Rectal smooth muscle tissue (tissue), 1 donor: ENCODE measurements around the gene NDUFS1.
"Not testable (repeated sequence)": the region's sequence is repeated elsewhere in the genome, so short reads cannot be mapped to it uniquely, and the experiment has no call there.

Experiments
- H3K27ac ChIP-seq: one replicate; pipeline ENCODE4 v1.7.0; 2013; ENCODE audit warnings: low read depth, low read length, inconsistent platforms
- H3K27me3 ChIP-seq: one replicate; pipeline ENCODE4 v1.7.0; 2013; ENCODE audit warnings: low read length; ENCODE audit not compliant: control insufficient read depth, insufficient read depth
- H3K36me3 ChIP-seq: one replicate; pipeline ENCODE4 v1.7.0; 2013; ENCODE audit warnings: low read length; ENCODE audit not compliant: control insufficient read depth, insufficient read depth
- H3K4me1 ChIP-seq: one replicate; pipeline ENCODE4 v1.7.0; 2013; ENCODE audit warnings: low read length; ENCODE audit not compliant: control insufficient read depth, insufficient read depth
- H3K4me3 ChIP-seq: one replicate; pipeline ENCODE4 v1.7.0; 2013; ENCODE audit warnings: low read length
- H3K9ac ChIP-seq: one replicate; pipeline ENCODE4 v1.7.0; 2013; ENCODE audit warnings: low read length

NDUFS1 gene

DNA sequence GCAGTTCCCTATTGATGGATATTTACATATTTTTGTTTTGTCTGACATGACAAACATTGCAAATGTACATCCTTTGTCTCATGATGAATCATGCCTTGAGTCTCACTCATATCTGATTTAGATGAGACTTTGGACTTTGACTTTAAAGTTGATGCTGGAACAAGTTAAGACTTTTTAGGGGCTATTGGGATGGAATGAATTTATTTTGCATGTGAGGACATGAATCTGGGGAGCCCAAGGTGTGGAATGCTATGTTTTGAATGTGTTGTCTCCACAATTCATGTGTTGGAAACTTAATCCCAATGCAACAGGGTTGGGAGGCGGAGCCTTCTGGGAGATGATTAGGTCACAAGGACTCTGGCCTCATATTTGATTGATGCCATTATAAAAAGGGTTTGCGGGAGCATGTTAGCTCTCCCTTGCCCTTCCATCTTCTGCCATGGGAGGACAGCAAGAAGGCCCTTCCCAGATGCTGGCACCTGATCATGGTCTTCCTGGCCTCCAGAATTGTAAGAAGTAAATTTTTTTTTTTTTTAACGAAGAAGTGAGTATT is 44.1 kb downstream of the NDUFS1 start:
- no peak overlapping the region for H3K4me3 ChIP-seq
- no peaks in the 10 kb centered on the region for H3K27me3 ChIP-seq
- H3K4me1 ChIP-seq: no peaks in the 10 kb centered on the region
- peaks cover 2% of the 10 kb centered on the region for H3K36me3 ChIP-seq
- no peak overlapping the region for H3K9ac ChIP-seq
- no peak overlapping the region for H3K27ac ChIP-seq

DNA sequence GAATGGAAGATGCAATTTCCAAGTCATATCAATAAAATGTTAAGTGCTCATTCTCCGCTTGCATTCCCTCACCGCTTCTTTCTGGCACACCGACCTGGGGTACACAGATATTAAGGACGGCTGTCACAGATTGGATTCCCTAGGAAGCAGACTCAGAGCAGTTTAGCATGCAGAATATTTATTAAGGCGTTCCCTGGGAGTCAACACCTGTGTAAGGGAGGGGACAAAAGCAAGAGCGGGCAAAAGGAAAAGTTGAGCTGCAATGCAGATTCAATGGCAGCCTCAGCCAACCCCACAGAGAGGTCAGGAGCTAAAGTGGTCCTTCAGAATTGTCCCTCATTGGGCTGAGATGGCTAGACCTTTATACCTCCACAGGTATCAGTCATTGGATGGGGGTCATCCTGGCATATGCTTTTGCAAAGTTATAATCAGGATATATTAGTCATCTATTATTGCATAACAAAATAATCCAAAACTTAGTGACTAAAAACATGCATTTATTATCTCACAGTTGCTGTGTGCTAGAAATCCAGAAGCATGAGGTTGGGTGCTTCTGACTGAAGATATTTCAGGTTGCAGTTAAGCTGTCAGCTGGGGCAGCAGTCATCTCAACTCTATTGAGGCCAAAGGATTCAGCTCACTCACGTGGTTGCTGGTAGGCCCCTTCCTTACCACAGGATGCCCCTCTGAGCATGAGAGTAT is 46.2 kb downstream of the NDUFS1 start:
- H3K4me1 ChIP-seq: no peaks in the 10 kb centered on the region
- H3K27ac ChIP-seq: no peak overlapping the region
- H3K4me3 ChIP-seq: no peak overlapping the region
- H3K27me3 ChIP-seq: no peaks in the 10 kb centered on the region
- H3K36me3 ChIP-seq: no peaks in the 10 kb centered on the region
- H3K9ac ChIP-seq: no peak overlapping the region

DNA sequence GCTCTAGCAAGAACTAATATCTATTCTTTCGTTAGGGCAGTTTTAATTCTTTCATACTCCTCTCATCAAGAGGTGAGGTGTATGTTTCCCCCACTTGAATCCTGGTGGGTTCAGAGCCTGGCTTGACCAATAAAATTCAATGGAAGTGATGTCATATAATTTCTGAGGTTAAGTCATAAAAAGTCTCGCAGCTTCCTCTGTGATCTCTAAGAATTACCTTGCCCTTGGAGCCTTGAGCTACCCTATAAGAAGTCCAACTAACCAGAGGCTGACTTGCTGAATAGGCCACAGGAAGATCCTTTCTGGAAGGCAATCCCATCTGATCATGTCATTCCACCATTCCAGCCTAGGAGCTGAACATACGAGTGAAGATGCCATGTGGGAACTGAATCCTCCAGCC is 47.1 kb downstream of the NDUFS1 start:
- Histone ChIP-seq H3K9ac (no peak overlapping the region), H3K27me3 (no peaks in the 10 kb centered on the region), H3K4me1 (no peaks in the 10 kb centered on the region)

DNA sequence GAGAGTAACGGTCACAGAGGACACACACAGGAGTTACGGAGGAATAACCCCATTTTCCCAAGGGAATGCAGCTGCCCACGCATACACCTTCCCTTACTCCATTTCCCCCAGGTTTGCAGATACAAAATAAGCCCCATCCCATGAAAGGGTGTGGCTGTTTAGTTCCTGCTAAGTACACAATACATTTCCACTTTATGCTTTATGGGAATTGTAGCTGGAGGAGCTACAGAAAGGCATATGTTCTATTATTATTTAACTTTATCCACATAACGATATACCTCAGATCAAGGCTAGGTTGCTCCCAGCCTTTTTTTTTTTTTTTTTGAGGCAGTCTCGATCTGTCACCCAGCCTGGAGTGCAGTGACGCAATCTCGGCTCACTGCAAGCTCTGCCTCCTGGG is 50.5 kb downstream of the NDUFS1 start:
- Histone ChIP-seq H3K4me1 (no peaks in the 10 kb centered on the region), H3K4me3 (no peak overlapping the region), H3K36me3 (no peaks in the 10 kb centered on the region), H3K27me3 (no peaks in the 10 kb centered on the region), H3K27ac (no peak overlapping the region), H3K9ac (no peak overlapping the region)

More for the DNA sequence above, 47.1 kb downstream of the NDUFS1 start:
- H3K4me3 ChIP-seq: no peak overlapping the region
- no peaks in the 10 kb centered on the region for H3K36me3 ChIP-seq
- no peak overlapping the region for H3K27ac ChIP-seq

DNA sequence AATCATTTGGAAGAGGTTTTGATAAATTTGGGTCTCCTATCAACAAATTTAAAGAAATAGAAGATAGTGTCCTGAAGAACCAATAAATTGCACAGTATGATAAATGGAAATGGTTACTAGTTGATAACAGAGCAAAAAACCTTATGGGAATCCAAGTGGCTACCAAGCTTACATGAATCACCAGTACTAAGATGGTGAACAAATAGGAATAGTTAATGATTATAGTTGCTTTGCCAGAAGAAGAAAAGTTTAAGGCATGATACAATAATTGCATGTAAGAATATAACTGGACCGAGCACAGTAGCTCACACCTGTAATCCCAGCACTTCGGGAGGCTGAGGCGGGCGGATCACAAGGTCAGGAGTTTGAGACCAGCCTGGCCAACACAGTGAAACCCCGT is 53.7 kb downstream of the NDUFS1 start:
- H3K9ac ChIP-seq: no peak overlapping the region
- no peaks in the 10 kb centered on the region for H3K27me3 ChIP-seq
- H3K4me1 ChIP-seq: no peaks in the 10 kb centered on the region
- H3K36me3 ChIP-seq: no peaks in the 10 kb centered on the region
- H3K4me3 ChIP-seq: no peak overlapping the region
- H3K27ac ChIP-seq: no peak overlapping the region

DNA sequence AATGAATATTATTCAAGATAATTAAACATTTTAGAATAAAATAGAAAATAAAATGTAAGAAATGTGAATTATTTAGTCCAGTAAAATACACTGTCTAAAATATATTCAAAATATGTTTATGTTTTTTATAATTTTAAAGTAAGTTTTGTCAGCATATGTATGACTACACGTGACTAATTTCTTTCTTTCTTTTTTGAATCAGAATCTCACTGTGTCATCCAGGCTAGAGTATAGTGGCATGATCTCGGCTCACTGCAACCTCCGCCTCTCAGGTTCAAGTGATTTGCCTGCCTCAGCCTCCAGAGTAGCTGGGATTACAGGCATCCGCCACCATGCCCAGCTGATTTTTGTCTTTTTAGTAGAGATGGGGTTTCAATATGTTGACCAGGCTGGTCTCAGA is 54.2 kb downstream of the NDUFS1 start:
- Histone ChIP-seq H3K4me3 (no peak overlapping the region), H3K27me3 (no peaks in the 10 kb centered on the region), H3K9ac (no peak overlapping the region), H3K36me3 (no peaks in the 10 kb centered on the region), H3K4me1 (no peaks in the 10 kb centered on the region), H3K27ac (no peak overlapping the region)

DNA sequence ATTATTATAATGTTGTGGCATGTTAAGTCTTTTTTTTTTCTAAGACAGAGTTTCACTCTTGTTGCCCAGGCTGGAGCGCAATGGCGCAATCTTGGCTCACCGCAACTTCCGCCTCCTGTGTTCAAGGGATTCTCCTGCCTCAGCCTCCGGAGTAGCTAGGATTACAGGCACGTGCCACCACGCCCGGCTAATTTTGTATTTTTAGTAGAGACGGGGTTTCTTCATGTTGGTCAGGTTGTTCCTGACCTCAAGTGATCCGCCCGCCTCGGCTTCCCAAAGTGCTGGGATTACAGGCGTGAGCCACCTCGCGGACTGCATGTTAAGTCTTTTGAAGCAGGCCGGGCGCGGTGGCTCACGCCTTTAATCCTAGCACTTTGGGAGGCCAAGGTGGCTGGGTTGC is 60.4 kb downstream of the NDUFS1 start:
- not testable (repeated sequence) for H3K27ac ChIP-seq, H3K9ac ChIP-seq, H3K4me1 ChIP-seq, H3K36me3 ChIP-seq, H3K27me3 ChIP-seq, H3K4me3 ChIP-seq

DNA sequence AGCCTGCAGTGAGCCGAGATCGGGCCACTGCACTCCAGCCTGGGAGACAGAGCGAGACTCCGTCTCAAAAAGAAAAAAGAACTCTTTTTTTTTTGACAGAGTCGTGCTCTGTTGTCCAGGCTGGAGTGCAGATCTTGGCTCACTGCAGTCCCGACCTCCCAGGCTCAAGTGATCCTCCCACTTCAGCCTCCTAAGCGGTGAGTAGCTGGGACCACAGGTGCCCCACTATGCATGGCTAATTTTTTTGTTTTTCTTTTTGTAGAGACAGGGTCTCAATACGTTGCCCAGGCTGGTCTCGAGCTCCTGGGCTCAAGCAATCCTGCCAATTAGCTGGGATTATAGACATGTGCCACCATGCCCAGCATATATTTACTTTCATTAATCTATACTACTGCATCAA is 60.8 kb downstream of the NDUFS1 start:
- Histone ChIP-seq H3K9ac (no peak overlapping the region), H3K27ac (no peak overlapping the region), H3K4me3 (no peak overlapping the region), H3K4me1 (no peaks in the 10 kb centered on the region), H3K27me3 (no peaks in the 10 kb centered on the region), H3K36me3 (no peaks in the 10 kb centered on the region)

DNA sequence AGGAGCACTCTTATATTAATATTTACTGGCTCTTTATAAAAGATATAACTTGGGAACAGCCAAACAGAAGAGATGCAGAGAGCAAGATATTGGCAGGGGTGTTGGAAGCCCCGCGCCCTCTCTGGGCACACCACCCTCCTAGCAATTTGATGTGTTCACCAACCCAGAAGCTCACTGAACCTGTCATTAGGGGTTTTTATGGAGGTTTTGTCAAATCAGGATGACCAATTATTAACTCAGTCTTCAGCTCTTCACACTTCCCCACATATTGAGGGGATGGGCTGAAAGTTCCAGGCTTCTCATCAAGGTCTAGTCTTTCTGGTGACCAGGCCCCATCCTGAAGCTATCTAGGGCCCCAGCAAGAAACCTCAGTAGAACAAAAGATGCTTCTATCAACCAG is 62.4 kb downstream of the NDUFS1 start:
- Histone ChIP-seq H3K4me1 (no peaks in the 10 kb centered on the region), H3K9ac (no peak overlapping the region), H3K27me3 (no peaks in the 10 kb centered on the region), H3K4me3 (no peak overlapping the region), H3K27ac (no peak overlapping the region), H3K36me3 (no peaks in the 10 kb centered on the region)

DNA sequence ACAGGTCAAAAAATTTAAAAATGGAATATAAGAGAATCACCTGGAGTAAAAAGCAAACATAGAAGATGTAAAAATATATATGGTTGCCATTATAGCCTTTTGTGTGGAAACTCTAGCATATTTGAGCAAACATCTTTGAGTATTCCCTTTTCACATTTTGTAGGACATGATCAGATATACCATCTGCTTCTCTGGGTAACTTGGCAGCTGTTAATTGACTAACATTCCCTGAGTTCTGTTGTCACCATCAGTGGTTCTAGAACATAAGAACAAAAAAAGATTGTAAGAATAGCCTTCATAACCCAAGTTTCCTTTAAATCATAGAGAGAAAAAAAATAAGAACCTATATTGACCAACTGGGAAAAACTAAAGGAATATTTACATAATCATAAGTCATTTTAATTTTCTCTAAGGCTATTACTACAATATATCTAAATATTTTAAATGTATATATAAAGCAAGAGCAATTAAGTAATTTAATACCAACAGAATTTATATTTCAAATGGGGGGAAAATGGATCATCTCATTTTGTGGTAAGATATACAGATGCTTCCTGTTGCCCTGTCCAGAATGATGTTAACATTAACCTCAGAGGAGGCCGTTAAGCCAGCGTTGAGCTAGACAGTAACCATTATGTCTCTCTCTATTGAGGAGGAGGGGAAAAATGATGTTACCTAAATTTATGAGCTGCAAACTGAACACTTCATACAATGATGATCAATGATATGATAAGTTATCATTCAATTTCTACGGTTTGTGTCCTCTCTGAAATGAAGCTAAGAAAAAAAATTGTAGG is 63.5 kb downstream of the NDUFS1 start:
- no peak overlapping the region for H3K4me3 ChIP-seq
- H3K27ac ChIP-seq: no peak overlapping the region
- no peaks in the 10 kb centered on the region for H3K27me3 ChIP-seq
- no peak overlapping the region for H3K9ac ChIP-seq
- H3K4me1 ChIP-seq: no peaks in the 10 kb centered on the region
- H3K36me3 ChIP-seq: no peaks in the 10 kb centered on the region

DNA sequence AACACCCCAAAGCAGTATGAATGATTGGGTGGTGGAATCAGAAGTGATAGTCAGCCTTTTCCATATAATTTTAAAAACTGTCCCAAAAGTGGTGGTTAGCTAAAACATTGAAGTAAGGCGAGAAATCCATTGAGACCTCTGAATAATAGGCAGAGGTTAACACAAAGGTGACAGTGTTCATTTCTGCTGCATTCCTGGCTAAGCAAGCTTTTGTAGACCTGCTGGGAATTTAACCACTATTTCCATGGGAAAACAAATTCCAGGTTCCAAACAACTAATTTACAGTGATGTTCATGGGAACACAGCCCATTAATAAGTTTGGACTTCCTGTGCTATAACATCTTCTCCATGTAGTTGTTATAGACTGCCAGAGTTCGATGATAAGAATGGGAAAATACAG is 66.9 kb downstream of the NDUFS1 start:
- no peak overlapping the region for H3K4me3 ChIP-seq
- H3K27me3 ChIP-seq: no peaks in the 10 kb centered on the region
- H3K27ac ChIP-seq: no peak overlapping the region
- H3K36me3 ChIP-seq: no peaks in the 10 kb centered on the region
- H3K4me1 ChIP-seq: no peaks in the 10 kb centered on the region
- no peak overlapping the region for H3K9ac ChIP-seq

DNA sequence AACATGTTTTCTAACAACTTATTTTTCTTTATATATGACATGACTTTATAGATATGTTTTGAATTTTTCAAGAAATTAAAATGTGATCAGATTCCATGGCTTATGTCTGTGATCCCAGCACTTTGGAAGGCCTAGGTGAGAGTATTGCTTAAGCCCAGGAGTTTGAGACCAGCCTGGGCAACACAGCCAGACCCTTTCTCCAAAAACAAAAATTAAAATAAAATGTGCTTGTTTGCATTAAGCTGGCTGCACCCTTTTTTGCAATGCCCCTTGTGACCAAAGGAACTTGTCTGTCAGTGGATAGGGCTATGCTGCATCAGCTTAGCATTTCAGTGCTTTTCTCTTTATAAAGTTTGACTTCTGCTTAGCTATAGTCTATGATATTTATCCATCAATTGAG is 71.0 kb downstream of the NDUFS1 start:
- H3K27ac ChIP-seq: no peak overlapping the region

More for the DNA sequence above, 71.0 kb downstream of the NDUFS1 start:
- Histone ChIP-seq H3K4me3 (no peak overlapping the region), H3K4me1 (peaks cover 7% of the 10 kb centered on the region), H3K27me3 (no peaks in the 10 kb centered on the region), H3K36me3 (no peaks in the 10 kb centered on the region), H3K9ac (no peak overlapping the region)
